Measurements from ENCODE around the gene POLK.
"Not testable (repeated sequence)": the region's sequence is repeated elsewhere in the genome, so short reads cannot be mapped to it uniquely, and the experiment has no call there.

POLK gene

GRCh38 chr5:75511435-75512382 is at the start of gene POLK, which contains the start of gene CERT1:
TSS of gene POLK (plus strand) at chr5:75511891.
TSS of gene CERT1 (minus strand) at chr5:75511629. CDS start at chr5:75511207, 422 bp downstream.
- in situ Hi-C loops (cut with MboI; ENCODE audit: low sequenced_read_pairs) = no loop called here

- in situ Hi-C loops (cut with MboI; ENCODE audit: low sequenced_read_pairs) = no loop called here
These were observed 48.0 kb upstream of the POLK start for GRCh38 chr5:75463726-75464125.

- in situ Hi-C loops (cut with MboI; ENCODE audit: low sequenced_read_pairs) = no loop called here
These were observed 46.2 kb upstream of the POLK start for GRCh38 chr5:75465480-75465879.

- in situ Hi-C loops (cut with MboI; ENCODE audit: low sequenced_read_pairs) = no loop called here
These were observed 45.5 kb upstream of the POLK start for GRCh38 chr5:75466006-75466716.

GRCh38 chr5:75468593-75468992 is 43.1 kb upstream of the POLK start:
- in situ Hi-C loops (cut with MboI; ENCODE audit: low sequenced_read_pairs) = no loop called here

- in situ Hi-C loops (cut with MboI; ENCODE audit: low sequenced_read_pairs) = no loop called here
These were observed 42.7 kb upstream of the POLK start for GRCh38 chr5:75469017-75469416.

- in situ Hi-C loops (cut with MboI; ENCODE audit: low sequenced_read_pairs) = no loop called here
These were observed 40.5 kb upstream of the POLK start for GRCh38 chr5:75471193-75471592.

GRCh38 chr5:75472973-75473372 is 38.7 kb upstream of the POLK start:
- in situ Hi-C loops (cut with MboI; ENCODE audit: low sequenced_read_pairs) = no loop called here

- in situ Hi-C loops (cut with MboI; ENCODE audit: low sequenced_read_pairs) = no loop called here
These were observed 38.2 kb upstream of the POLK start for GRCh38 chr5:75473463-75473862.

GRCh38 chr5:75475364-75475763 is 36.3 kb upstream of the POLK start:
- in situ Hi-C loops (cut with MboI; ENCODE audit: low sequenced_read_pairs) = no loop called here

- in situ Hi-C loops (cut with MboI; ENCODE audit: low sequenced_read_pairs) = no loop called here
These were observed 30.7 kb upstream of the POLK start for GRCh38 chr5:75481024-75481423.

GRCh38 chr5:75482482-75482881 is 29.2 kb upstream of the POLK start:
- in situ Hi-C loops (cut with MboI; ENCODE audit: low sequenced_read_pairs) = no loop called here

- in situ Hi-C loops (cut with MboI; ENCODE audit: low sequenced_read_pairs) = no loop called here
These were observed 27.1 kb upstream of the POLK start for GRCh38 chr5:75484605-75485004.

- in situ Hi-C loops (cut with MboI; ENCODE audit: low sequenced_read_pairs) = not testable (repeated sequence)
These were observed 21.8 kb upstream of the POLK start for GRCh38 chr5:75489847-75490246.

- in situ Hi-C loops (cut with MboI; ENCODE audit: low sequenced_read_pairs) = no loop called here
These were observed 20.1 kb upstream of the POLK start for GRCh38 chr5:75491621-75492020.

GRCh38 chr5:75496026-75496425 is 15.7 kb upstream of the POLK start:
- in situ Hi-C loops (cut with MboI; ENCODE audit: low sequenced_read_pairs) = no loop called here

GRCh38 chr5:75498208-75498777 is 13.4 kb upstream of the POLK start:
- in situ Hi-C loops (cut with MboI; ENCODE audit: low sequenced_read_pairs) = no loop called here

- in situ Hi-C loops (cut with MboI; ENCODE audit: low sequenced_read_pairs) = not testable (repeated sequence)
These were observed 12.8 kb upstream of the POLK start for GRCh38 chr5:75498875-75499274.

- in situ Hi-C loops (cut with MboI; ENCODE audit: low sequenced_read_pairs) = not testable (repeated sequence)
These were observed 6.6 kb upstream of the POLK start for GRCh38 chr5:75505112-75505511.

- in situ Hi-C loops (cut with MboI; ENCODE audit: low sequenced_read_pairs) = no loop called here
These were observed 3.9 kb upstream of the POLK start for GRCh38 chr5:75507841-75508240.

- in situ Hi-C loops (cut with MboI; ENCODE audit: low sequenced_read_pairs) = no loop called here
These were observed 2.1 kb upstream of the POLK start for GRCh38 chr5:75509546-75509945.

GRCh38 chr5:75509956-75510355 is 1.7 kb upstream of the POLK start:
- in situ Hi-C loops (cut with MboI; ENCODE audit: low sequenced_read_pairs) = no loop called here
